ENCODE results near the gene KPNB1. TPM values are rescaled to one million over a fixed set of nuclear protein-coding genes. Genes with fewer than 3 reads are reported as not detected.

The KPNB1 gene
- polyA plus RNA-seq, 1 donor (not counting 4 experiments of a cell fraction or from before 2014, with no cell fraction given): 220 TPM

DNA sequence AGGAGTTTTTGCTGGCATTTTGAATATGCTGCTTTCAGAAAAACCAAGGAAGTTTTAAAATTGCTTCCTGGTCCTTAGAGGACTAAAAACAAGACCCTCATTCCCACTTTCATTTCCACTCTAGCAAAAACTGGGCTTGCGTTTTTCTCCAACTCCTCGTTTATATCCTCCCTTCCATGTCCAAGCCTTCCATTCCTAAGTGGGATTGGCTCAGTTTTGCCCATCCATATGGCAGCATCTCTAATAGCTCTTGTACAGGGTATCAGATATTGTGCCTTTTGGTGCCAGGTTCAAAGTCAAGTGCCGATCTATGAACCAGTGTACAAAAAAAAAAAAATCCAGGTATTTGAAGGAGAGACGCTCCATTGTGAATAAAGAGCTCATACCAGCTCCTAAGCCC, 34.3 kb downstream of the KPNB1 start:
- Histone ChIP-seq H2AFZ (ENCODE audit: control insufficient read depth, low read length) (no peak overlapping the region), H4K20me1 (ENCODE audit: control insufficient read depth, extremely low read depth, insufficient read depth, low read length) (peaks cover 5% of the 10 kb centered on the region), H3K9ac (ENCODE audit: control insufficient read depth, extremely low read depth, insufficient read depth, low read length) (no peak overlapping the region), H3K79me2 (ENCODE audit: control insufficient read depth, insufficient read depth, low read length) (no peaks in the 10 kb centered on the region), H3K9me3 (ENCODE audit: control insufficient read depth, low read depth, low read length) (no peaks in the 10 kb centered on the region), H3K4me3 (ENCODE audit: control insufficient read depth in 2 of 3, extremely low read depth in 1 of 3, insufficient read depth in 2 of 3, low read depth in 1 of 3, low read length in 3 of 3) (no peak overlapping the region), H3K27ac (ENCODE audit: control insufficient read depth, insufficient read depth, low read length) (no peak overlapping the region), H3K4me1 (ENCODE audit: control insufficient read depth, extremely low read depth, insufficient read depth, low read length) (no peaks in the 10 kb centered on the region), H3K36me3 (ENCODE audit: control insufficient read depth in 2 of 2, extremely low read depth in 1 of 2, insufficient read depth in 2 of 2, low read length in 2 of 2) (peaks cover 28 to 50% of the 10 kb centered on the region in 2 experiments), H3K4me2 (ENCODE audit: control insufficient read depth, extremely low read depth, insufficient read depth, low read depth, low read length) (no peak overlapping the region), H3K27me3 (ENCODE audit: control insufficient read depth, extremely low read depth, insufficient read depth, low read length) (no peaks in the 10 kb centered on the region), H3K9me1 (ENCODE audit: control insufficient read depth, extremely low read depth, insufficient read depth, low read length) (no peaks in the 10 kb centered on the region)
- TF ChIP-seq, protein P1, sequence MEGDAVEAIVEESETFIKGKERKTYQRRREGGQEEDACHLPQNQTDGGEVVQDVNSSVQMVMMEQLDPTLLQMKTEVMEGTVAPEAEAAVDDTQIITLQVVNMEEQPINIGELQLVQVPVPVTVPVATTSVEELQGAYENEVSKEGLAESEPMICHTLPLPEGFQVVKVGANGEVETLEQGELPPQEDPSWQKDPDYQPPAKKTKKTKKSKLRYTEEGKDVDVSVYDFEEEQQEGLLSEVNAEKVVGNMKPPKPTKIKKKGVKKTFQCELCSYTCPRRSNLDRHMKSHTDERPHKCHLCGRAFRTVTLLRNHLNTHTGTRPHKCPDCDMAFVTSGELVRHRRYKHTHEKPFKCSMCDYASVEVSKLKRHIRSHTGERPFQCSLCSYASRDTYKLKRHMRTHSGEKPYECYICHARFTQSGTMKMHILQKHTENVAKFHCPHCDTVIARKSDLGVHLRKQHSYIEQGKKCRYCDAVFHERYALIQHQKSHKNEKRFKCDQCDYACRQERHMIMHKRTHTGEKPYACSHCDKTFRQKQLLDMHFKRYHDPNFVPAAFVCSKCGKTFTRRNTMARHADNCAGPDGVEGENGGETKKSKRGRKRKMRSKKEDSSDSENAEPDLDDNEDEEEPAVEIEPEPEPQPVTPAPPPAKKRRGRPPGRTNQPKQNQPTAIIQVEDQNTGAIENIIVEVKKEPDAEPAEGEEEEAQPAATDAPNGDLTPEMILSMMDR (optimal IDR thresholded peaks at IDR 0.05 in 1 of 3, IDR thresholded peaks at IDR 0.05 in 1 of 3, conservative IDR thresholded peaks at IDR 0.05 in 1 of 3; ENCODE audit: extremely low read depth in 1 of 3, insufficient read depth in 2 of 3, low read length in 3 of 3): no peak
- DNase-seq (ENCODE audit: low read depth, low spot score) (no peak), FAIRE-seq (no peak)
- dilution Hi-C loops (cut with MboI; ENCODE audit: extremely low pct_ligation_motif_present, low sequenced_read_pairs): no loop called here

DNA sequence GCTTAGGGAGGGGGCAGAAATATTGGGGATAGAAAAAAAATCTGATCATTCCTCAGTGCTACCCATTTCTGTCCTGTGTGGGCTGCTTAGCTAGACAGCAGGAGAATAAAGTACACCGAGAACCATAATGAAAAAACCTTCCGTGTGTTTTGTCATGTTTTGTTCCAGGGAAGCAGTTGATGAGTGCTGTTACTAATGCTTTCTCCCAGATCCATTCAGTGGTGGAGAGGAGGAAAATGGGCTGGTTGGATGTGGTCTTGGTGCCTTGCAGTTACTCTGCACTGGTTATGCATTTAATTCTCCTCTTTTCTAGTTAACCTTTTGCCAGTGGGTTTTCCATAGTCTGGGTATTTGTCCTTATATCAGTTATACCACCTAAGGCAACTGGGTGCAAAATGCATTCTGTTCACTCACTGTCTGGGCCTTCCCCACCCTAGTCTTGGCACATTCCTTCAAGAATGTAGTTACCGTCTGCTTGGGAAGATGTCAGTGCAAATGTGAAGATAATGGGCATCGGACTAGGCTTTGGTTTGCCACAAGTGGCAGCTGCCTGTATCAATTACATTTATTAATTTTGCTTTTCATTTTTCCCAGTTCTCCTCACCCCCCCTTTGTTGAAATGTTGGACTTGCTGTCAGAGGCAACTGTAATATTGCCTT, 34.9 kb downstream of the KPNB1 start:
- peaks cover 25 to 44% of the 10 kb centered on the region in 2 experiments for H3K36me3 ChIP-seq (ENCODE audit: control insufficient read depth in 2 of 2, extremely low read depth in 1 of 2, insufficient read depth in 2 of 2, low read length in 2 of 2)
- no peaks in the 10 kb centered on the region for H3K4me1 ChIP-seq (ENCODE audit: control insufficient read depth, extremely low read depth, insufficient read depth, low read length)
- no peak overlapping the region for H2AFZ ChIP-seq (ENCODE audit: control insufficient read depth, low read length)
- H3K9ac ChIP-seq (ENCODE audit: control insufficient read depth, extremely low read depth, insufficient read depth, low read length): no peak overlapping the region
- dilution Hi-C loops (cut with MboI; ENCODE audit: extremely low pct_ligation_motif_present, low sequenced_read_pairs): no loop called here
- no peaks in the 10 kb centered on the region for H3K9me3 ChIP-seq (ENCODE audit: control insufficient read depth, low read depth, low read length)
- no peak for FAIRE-seq
- no peaks in the 10 kb centered on the region for H3K27me3 ChIP-seq (ENCODE audit: control insufficient read depth, extremely low read depth, insufficient read depth, low read length)
- H3K9me1 ChIP-seq (ENCODE audit: control insufficient read depth, extremely low read depth, insufficient read depth, low read length): no peaks in the 10 kb centered on the region
- TF ChIP-seq, protein P1 (optimal IDR thresholded peaks at IDR 0.05 in 1 of 3, IDR thresholded peaks at IDR 0.05 in 1 of 3, conservative IDR thresholded peaks at IDR 0.05 in 1 of 3; ENCODE audit: extremely low read depth in 1 of 3, insufficient read depth in 2 of 3, low read length in 3 of 3): no peak
- no peak for TF ChIP-seq EZH2 (IDR thresholded peaks at IDR 0.05; ENCODE audit: low read length)
- no peak overlapping the region for H3K4me3 ChIP-seq (ENCODE audit: control insufficient read depth in 2 of 3, extremely low read depth in 1 of 3, insufficient read depth in 2 of 3, low read depth in 1 of 3, low read length in 3 of 3)
- no peak for DNase-seq (ENCODE audit: low read depth, low spot score)
- H3K79me2 ChIP-seq (ENCODE audit: control insufficient read depth, insufficient read depth, low read length): no peaks in the 10 kb centered on the region
- no peak overlapping the region for H3K27ac ChIP-seq (ENCODE audit: control insufficient read depth, insufficient read depth, low read length)
- H4K20me1 ChIP-seq (ENCODE audit: control insufficient read depth, extremely low read depth, insufficient read depth, low read length): peaks cover 5% of the 10 kb centered on the region
- no peak overlapping the region for H3K4me2 ChIP-seq (ENCODE audit: control insufficient read depth, extremely low read depth, insufficient read depth, low read depth, low read length)

Data from keratinocyte (primary cell).